HG03039 (cell line): ENCODE measurements around the gene S100Z.
"Not testable (repeated sequence)": the region's sequence is repeated elsewhere in the genome, so short reads cannot be mapped to it uniquely, and the experiment has no call there.

Experiments
- ATAC-seq: cut with Tn5 transposase; IDR thresholded peaks from one replicate; pipeline ENCODE4 v1.9.1; 2021; ENCODE audit warnings: mild to moderate bottlenecking, moderate library complexity; ENCODE audit not compliant: unreplicated experiment

Gene S100Z

GRCh38 chr5:76867827-76868693, 18.2 kb downstream of the S100Z start:
- no peak for ATAC-seq

- no peak for ATAC-seq
Observed at GRCh38 chr5:76870046-76870445, 20.2 kb downstream of the S100Z start.

- ATAC-seq: no peak
Observed at GRCh38 chr5:76874088-76874581, 24.3 kb downstream of the S100Z start.

GRCh38 chr5:76888733-76889300, 39.0 kb downstream of the S100Z start:
- ATAC-seq: no peak

- ATAC-seq: no peak
Observed at GRCh38 chr5:76893294-76893693, 43.5 kb downstream of the S100Z start.

- no peak for ATAC-seq
Observed at GRCh38 chr5:76896196-76896595, 46.4 kb downstream of the S100Z start.

GRCh38 chr5:76901522-76901921, 51.7 kb downstream of the S100Z start:
- ATAC-seq: no peak

GRCh38 chr5:76908166-76908565, 58.4 kb downstream of the S100Z start:
- ATAC-seq: no peak

GRCh38 chr5:76910344-76910933, 60.6 kb downstream of the S100Z start:
- not testable (repeated sequence) for ATAC-seq

- not testable (repeated sequence) for ATAC-seq
Observed at GRCh38 chr5:76914671-76915070, 64.9 kb downstream of the S100Z start.

GRCh38 chr5:76918539-76918938, 68.7 kb downstream of the S100Z start:
- no peak for ATAC-seq

GRCh38 chr5:76920491-76920890, 70.7 kb downstream of the S100Z start:
- ATAC-seq: no peak

GRCh38 chr5:76926329-76927105, 76.7 kb downstream of the S100Z start:
- no peak for ATAC-seq

GRCh38 chr5:76927961-76928360, 78.1 kb downstream of the S100Z start:
- ATAC-seq: no peak

- ATAC-seq: no peak
Observed at GRCh38 chr5:76930083-76930482, 80.3 kb downstream of the S100Z start.

- ATAC-seq: no peak
Observed at GRCh38 chr5:76938177-76938576, 88.4 kb downstream of the S100Z start.

- ATAC-seq: no peak
Observed at GRCh38 chr5:76941000-76941399, 91.2 kb downstream of the S100Z start.

GRCh38 chr5:76941442-76941841, 91.6 kb downstream of the S100Z start:
- no peak for ATAC-seq

GRCh38 chr5:76942581-76942980, 92.8 kb downstream of the S100Z start:
- no peak for ATAC-seq

GRCh38 chr5:76943006-76943405, 93.2 kb downstream of the S100Z start:
- ATAC-seq: no peak

GRCh38 chr5:76944638-76945037, 94.8 kb downstream of the S100Z start:
- no peak for ATAC-seq
